ENCODE measurements around the gene BET1L. TPM values are rescaled to one million over a fixed set of nuclear protein-coding genes. Genes with fewer than 3 reads are reported as not detected.
"Not testable (repeated sequence)": the region's sequence is repeated elsewhere in the genome, so short reads cannot be mapped to it uniquely, and the experiment has no call there.

Gene BET1L
- polyA plus RNA-seq, 1 donor from 2014 or later: 44.4 TPM

DNA sequence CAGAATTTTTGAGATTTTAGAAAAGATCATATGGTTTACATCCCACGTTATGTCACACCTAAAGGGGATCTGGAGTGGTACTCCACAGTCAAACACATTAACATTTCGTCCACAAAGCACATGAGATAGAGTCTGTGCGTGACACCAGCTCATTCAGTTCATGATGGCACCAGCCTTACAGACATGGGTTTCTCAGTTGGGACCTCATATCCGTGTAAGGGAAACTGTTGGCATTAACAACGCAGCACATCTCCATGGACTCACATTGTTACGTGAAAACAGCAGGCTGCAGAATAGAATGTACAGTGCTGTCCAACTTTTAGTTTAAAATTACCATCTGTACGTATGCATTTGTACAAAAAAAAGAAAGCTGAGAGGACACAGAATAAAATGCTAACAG is 14.3 kb upstream of the BET1L start:
- no peak overlapping the region for H3K27ac Mint-ChIP-seq
- H3K9me3 Mint-ChIP-seq: no peaks in the 10 kb centered on the region
- no peak overlapping the region for H3K4me3 Mint-ChIP-seq
- H3K4me1 Mint-ChIP-seq: peaks cover 4 to 8% (median 5%) of the 10 kb centered on the region in 3 donors
- no peaks in the 10 kb centered on the region for H3K27me3 Mint-ChIP-seq
- peaks cover 3% of the 10 kb centered on the region for H3K36me3 Mint-ChIP-seq

DNA sequence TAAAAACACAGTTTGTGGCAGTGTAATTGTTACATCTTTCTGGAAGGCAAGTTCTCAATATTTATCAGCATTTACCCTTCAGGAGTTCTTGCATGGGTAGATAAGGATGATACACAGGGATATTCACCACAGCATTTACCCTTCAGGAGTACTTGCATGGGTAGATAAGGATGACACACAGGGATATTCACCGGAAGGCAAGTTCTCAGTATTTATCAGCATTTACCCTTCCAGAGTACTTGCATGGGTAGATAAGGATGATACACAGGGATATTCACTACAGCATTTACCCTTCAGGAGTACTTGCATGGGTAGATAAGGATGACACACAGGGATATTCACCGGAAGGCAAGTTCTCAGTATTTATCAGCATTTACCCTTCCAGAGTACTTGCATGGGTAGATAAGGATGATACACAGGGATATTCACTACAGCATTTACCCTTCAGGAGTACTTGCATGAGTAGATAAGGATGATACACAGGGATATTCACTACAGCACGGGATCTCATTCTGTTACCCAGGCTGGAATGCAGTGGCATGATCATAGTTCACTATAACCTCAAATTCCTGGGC is 13.5 kb upstream of the BET1L start:
- not testable (repeated sequence) for H3K27ac Mint-ChIP-seq, H3K36me3 Mint-ChIP-seq, H3K4me3 Mint-ChIP-seq, H3K27me3 Mint-ChIP-seq, H3K4me1 Mint-ChIP-seq, H3K9me3 Mint-ChIP-seq

DNA sequence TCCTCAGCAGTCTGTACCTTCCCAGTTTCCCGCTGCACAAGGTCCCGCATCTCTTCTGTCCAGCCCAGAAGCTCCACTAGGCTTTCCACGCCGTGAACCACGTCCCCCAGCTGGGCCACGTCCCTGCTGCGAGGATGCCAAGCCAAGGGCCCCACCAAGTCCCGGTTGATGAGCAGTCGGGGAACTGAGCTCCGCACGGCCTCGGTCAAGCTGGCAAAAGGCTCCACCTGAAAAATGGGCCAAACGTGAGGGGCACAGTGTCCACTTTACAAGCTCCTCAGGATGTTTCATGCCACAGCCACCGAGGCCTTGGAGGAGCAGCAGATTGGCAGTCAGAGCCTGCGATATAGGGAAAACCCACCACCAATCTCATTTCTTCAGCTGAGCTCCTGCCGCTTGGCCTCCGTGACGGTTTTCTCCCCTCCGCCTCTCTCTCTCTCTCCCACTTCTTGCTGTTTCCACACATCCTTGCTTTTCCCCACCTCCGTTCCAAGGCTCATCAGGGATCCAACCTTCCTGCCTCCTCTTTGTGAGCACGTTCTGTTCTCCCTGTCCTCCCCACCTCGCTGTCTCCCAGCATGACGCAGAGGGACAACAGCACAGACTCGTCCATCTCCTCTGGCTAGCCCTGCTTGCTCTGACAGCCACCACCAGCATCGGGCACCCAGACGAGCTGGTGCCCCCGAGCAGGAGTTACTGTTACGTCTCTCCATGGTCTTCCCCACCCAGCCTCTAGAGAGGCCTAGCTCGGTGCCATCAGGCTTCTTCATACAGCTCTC is 11.8 kb upstream of the BET1L start:
- no peaks in the 10 kb centered on the region for H3K27me3 Mint-ChIP-seq
- H3K27ac Mint-ChIP-seq: peak overlapping the region in 1 of 3 donors; percentile 88
- no peaks in the 10 kb centered on the region for H3K9me3 Mint-ChIP-seq
- no peak overlapping the region for H3K4me3 Mint-ChIP-seq
- peaks cover 3% of the 10 kb centered on the region for H3K36me3 Mint-ChIP-seq
- peaks cover 0 to 3% (median 0%) of the 10 kb centered on the region in 3 donors for H3K4me1 Mint-ChIP-seq

DNA sequence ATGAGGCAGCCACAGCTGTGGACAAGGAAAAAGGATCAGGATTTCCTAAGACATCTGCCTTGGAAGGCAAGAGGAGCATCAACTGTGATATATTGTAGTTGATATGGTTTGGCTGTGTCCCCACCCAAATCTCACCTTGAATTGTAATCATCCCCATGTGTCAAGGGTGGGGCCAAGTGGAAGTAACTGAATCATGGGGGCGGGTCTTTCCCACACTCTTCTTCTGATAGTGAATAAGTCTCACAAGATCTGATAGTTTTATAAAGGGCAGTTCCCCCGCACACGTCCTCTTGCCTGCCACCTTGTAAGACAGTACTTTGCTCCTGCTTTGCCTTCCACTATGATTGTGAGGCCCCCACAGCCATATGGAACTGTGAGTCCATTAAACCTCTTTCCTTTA is 10.5 kb upstream of the BET1L start:
- H3K9me3 Mint-ChIP-seq: no peaks in the 10 kb centered on the region

DNA sequence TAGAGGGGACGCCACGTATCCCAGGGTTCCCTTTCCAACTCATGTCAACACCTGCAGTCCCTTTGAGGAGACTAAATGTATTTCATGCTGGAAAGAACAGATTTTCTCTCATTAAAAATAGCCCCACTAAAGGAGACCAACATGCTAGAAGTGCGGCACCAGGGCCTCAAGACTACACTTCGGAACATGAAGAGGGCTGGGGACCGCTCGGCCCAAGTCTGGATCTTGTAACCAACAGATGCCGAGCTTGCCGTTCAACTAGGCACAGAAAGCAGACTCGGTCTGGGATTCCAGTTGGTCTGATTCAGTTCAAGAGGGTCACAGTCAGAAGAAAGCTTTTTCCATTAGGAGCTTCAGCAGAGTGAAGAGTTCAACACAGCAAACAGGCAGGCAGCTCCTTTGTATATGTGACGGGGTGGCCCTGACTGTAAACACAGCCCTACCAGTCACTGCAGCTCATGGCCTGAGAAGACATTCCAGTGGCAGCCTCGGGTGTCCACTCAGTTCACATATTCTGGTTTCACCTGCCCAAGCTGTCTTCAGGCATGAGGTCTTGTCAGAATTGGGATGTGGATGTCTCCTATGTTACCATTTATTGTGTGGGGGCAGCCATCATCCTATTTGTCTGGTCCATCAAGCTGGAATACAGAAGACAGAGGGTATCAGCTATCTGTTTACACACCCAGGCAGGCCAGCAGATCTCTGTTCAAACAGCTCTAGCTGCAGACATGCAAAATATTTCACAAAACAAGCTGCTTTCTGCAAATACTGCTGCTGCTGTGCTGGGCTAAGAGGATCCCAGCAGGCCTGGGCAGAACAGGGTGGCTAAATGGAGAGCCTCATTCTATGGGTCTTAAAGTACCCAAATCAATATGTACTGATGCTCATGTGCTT is 9.1 kb upstream of the BET1L start:
- Mint-ChIP-seq H3K36me3 (peaks cover 1% of the 10 kb centered on the region), H3K27me3 (no peaks in the 10 kb centered on the region), H3K4me3 (peak overlapping the region in 1 of 4 donors; percentile 7), H3K4me1 (peaks cover 0 to 2% (median 1%) of the 10 kb centered on the region in 3 donors), H3K27ac (peak overlapping the region in 1 of 3 donors; percentile 39), H3K9me3 (no peaks in the 10 kb centered on the region)

More for the DNA sequence above, 10.5 kb upstream of the BET1L start:
- peak overlapping the region in 1 of 4 donors; percentile 56 for H3K4me3 Mint-ChIP-seq
- no peak overlapping the region for H3K27ac Mint-ChIP-seq
- no peaks in the 10 kb centered on the region for H3K27me3 Mint-ChIP-seq
- peaks cover 1% of the 10 kb centered on the region for H3K36me3 Mint-ChIP-seq
- H3K4me1 Mint-ChIP-seq: peaks cover 0 to 1% (median 0%) of the 10 kb centered on the region in 3 donors

DNA sequence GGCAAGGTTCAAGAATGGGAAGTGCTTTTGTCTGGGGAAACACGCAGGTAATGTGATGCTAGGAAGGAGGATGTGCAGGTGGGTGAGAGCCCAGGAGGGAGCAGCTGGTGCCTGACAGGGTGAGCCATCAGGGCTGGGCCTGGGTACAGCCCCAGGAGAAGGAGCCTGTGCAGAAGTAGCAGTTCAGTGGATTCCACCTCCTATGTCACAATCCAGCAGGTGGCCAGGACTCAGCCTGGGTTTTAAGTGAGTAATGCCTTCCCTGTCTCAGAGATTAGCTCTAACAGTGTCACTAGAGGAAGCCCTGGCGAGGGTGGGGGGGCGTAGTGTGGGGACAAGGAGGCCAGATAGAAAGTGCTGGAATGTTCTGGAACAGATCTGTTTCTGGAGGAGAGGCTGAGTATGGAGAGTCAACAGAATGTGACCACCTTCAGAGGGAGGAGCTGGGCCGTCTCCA is 8.4 kb upstream of the BET1L start:
- Mint-ChIP-seq H3K27me3 (no peaks in the 10 kb centered on the region), H3K4me3 (peak overlapping the region in 1 of 4 donors; percentile 7), H3K27ac (peak overlapping the region in 2 of 3 donors; percentile 12 to 39), H3K4me1 (peaks cover 0 to 4% (median 1%) of the 10 kb centered on the region in 3 donors), H3K9me3 (no peaks in the 10 kb centered on the region), H3K36me3 (peaks cover 1% of the 10 kb centered on the region)

DNA sequence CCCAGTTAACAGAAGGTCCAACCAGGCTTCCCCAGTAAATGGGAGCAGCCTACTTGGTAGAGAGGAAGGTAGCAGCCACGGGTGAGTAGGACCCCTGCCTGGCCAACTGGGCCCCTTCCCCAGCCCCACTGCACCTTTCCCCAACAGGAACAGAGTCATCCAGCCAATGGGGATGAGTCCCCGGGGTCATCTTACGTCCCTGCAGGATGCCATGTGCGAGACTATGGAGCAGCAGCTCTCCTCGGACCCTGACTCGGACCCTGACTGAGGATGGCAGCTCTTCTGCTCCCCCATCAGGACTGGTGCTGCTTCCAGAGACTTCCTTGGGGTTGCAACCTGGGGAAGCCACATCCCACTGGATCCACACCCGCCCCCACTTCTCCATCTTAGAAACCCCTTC is 6.9 kb upstream of the BET1L start:
- H3K4me1 Mint-ChIP-seq: peaks cover 0 to 10% (median under 1%) of the 10 kb centered on the region in 3 donors
- no peak overlapping the region for H3K27ac Mint-ChIP-seq
- no peaks in the 10 kb centered on the region for H3K27me3 Mint-ChIP-seq
- H3K36me3 Mint-ChIP-seq: peaks cover 1% of the 10 kb centered on the region
- peak overlapping the region in 1 of 4 donors; percentile 70 for H3K4me3 Mint-ChIP-seq
- H3K9me3 Mint-ChIP-seq: no peaks in the 10 kb centered on the region

DNA sequence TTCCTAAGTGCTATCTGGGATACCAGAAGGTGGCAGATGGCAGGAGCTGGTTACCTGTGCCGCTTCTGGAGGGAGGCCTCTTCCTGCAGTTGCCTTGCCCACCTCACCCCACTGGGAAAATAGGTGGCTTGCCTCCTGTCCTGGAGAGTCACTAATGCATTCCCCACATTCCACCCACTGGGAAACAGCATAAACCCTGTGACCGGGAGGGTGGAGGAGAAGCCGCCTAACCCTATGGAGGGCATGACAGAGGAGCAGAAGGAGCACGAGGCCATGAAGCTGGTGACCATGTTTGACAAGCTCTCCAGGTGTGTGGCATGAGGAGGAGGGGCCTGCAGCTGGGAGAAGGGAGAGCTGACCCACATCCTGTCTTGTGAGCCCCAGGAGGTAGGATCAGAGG is 5.9 kb upstream of the BET1L start:
- H3K27ac Mint-ChIP-seq: no peak overlapping the region
- no peaks in the 10 kb centered on the region for H3K27me3 Mint-ChIP-seq
- H3K4me3 Mint-ChIP-seq: no peak overlapping the region
- peaks cover 0 to 10% (median 0%) of the 10 kb centered on the region in 3 donors for H3K4me1 Mint-ChIP-seq
- peaks cover 1% of the 10 kb centered on the region for H3K36me3 Mint-ChIP-seq
- no peaks in the 10 kb centered on the region for H3K9me3 Mint-ChIP-seq

DNA sequence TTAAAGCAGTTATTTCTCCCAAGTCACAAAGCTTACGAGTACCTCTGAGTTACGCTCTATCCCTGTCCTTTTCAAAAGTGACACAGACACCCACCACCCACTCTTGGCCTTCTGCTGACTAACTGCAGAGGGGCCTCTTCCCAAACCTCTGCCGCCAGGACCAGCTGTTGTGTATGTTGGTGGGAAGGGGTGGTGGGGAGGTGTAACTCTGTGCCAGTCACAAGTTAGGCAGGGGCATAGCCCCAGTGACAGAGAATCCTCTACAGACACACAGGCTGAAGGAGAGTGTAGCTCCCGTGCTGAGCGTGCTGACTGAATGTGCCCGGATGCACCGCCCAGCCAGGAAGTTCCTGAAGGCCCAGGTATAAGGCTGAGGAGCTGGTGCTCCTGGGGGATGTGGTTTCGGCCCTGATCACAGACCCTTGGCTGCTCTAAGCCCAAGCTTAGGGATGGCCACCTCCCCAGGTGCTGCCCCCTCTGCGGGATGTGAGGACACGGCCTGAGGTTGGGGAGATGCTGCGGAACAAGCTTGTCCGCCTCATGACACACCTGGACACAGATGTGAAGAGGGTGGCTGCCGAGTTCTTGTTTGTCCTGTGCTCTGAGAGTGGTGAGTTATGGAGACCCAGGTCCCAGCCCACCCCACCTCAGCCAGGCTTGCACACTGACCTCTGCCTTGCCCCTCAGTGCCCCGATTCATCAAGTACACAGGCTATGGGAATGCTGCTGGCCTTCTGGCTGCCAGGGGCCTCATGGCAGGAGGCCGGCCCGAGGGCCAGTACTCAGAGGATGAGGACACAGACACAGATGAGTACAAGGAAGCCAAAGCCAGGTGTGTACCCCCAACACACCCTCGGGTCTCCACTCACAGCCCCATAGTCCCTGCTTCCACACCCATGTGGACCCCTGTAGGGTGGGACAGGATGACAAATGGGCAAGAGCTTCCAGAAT is 5.2 kb upstream of the BET1L start:
- Mint-ChIP-seq H3K36me3 (no peaks in the 10 kb centered on the region), H3K27me3 (no peaks in the 10 kb centered on the region), H3K4me3 (peak overlapping the region in 1 of 4 donors; percentile 98), H3K4me1 (peaks cover 0 to 10% (median 4%) of the 10 kb centered on the region in 3 donors), H3K27ac (no peak overlapping the region), H3K9me3 (no peaks in the 10 kb centered on the region)

DNA sequence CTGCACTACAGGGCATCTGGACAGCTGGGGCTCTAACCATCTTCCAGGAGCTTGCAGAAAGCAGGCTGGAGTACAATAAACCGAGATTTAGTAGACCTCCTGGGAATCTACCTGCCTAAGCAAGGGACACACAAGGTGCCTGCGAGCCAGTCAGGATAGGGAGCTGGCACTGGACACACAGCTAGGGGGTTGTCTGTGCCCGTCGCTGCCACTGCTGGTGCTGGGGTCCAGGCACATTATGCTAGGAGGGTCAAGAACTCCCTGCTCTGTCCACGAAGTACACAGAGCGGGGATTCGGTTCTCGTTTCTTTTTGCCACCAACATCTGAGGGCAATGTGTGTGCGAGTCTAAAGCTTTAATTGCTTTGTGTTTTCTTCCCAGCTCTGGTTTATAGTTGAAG is 4.5 kb upstream of the BET1L start:
- H3K9me3 Mint-ChIP-seq: no peaks in the 10 kb centered on the region
- peak overlapping the region in 1 of 4 donors; percentile 98 for H3K4me3 Mint-ChIP-seq
- peaks cover 0 to 10% (median 7%) of the 10 kb centered on the region in 3 donors for H3K4me1 Mint-ChIP-seq

DNA sequence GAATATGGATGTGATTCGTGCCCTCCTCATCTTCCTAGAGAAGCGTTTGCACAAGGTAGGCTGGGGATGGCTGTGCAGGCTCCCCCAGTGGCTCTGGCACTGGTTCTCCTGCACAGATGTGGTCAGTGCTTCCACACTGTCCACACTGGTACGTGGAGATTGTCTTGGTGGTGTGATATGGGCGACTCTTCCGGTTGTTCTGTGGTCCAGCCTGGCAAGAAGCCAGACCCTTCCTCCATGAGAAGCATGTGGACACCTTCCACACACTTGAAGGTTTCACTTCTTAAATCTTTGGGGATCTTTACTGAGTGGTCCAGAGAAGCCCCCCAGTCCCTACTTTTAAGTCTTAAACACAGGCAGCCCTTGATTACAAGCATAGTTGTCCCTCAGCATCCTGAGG is 4.1 kb upstream of the BET1L start:
- H3K9me3 Mint-ChIP-seq: no peaks in the 10 kb centered on the region
- peak overlapping the region in 2 of 3 donors; percentile 10 to 98 for H3K27ac Mint-ChIP-seq
- H3K4me1 Mint-ChIP-seq: peaks cover 0 to 13% (median 7%) of the 10 kb centered on the region in 3 donors
- H3K4me3 Mint-ChIP-seq: peak overlapping the region in 3 of 4 donors; percentile 62 to 98 (median 68)
- H3K27me3 Mint-ChIP-seq: no peaks in the 10 kb centered on the region
- H3K36me3 Mint-ChIP-seq: no peaks in the 10 kb centered on the region

More for the DNA sequence above, 4.5 kb upstream of the BET1L start:
- peak overlapping the region in 2 of 3 donors; percentile 10 to 98 for H3K27ac Mint-ChIP-seq
- no peaks in the 10 kb centered on the region for H3K27me3 Mint-ChIP-seq
- no peaks in the 10 kb centered on the region for H3K36me3 Mint-ChIP-seq

DNA sequence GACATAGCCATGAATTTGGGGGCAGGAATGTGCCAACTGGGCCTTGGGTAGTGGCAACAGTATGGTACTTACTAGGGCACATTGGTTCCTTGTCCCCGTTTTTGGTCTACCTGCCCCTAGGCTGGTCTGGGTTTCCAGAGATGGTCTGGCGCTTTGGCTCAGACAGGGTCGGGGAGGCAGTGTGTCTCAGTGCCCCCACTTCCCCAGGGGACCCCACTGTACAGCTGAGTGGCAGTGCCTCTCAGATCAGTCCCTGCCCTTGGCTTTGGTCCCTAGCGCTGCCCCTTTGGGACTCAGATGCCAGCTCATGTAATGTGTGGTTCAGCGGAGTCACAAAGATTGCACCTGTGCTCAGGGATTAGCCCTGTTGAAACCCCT is 3.6 kb upstream of the BET1L start:
- Mint-ChIP-seq H3K36me3 (no peaks in the 10 kb centered on the region), H3K27me3 (no peaks in the 10 kb centered on the region), H3K27ac (peak overlapping the region in 2 of 3 donors; percentile 62 to 98), H3K9me3 (no peaks in the 10 kb centered on the region), H3K4me1 (peaks cover 0 to 16% (median 7%) of the 10 kb centered on the region in 3 donors), H3K4me3 (peak overlapping the region in 2 of 4 donors; percentile 98 to 99)

DNA sequence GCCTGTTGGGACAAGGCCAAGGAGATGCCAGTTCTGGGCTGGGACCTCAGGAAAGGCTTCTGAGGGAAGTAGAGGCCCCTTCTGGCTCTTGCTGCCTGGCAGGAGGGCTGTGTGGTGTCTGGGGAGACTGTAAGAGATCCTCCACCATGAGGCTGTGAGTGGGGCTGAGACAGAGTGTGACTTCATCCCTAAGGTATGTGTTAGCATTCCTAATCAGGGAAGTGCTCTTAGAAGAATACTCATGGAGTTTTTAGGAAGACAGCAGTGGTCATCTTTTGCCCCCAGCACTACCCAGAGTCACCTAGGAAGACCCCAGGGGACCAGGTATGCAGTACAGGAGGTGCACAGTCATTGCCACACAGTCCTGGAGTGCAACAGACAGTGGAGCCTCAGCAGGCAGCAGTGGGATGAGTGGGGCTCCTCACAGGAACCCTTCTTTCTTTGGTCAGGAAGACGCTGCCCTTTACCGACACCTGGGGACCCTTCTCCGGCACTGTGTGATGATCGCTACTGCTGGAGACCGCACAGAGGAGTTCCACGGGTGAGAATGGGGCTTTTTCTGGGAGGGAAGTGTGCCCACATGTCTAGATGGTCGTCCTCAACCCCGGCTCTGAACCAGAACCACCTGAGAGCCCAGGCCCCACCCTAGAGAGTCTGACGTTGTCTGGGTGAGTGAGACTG is 3.1 kb upstream of the BET1L start:
- no peaks in the 10 kb centered on the region for H3K36me3 Mint-ChIP-seq
- H3K27me3 Mint-ChIP-seq: no peaks in the 10 kb centered on the region
- H3K4me3 Mint-ChIP-seq: peak overlapping the region in 3 of 4 donors; percentile 55 to 99 (median 98)
- peaks cover 0 to 19% (median 7%) of the 10 kb centered on the region in 3 donors for H3K4me1 Mint-ChIP-seq
- H3K27ac Mint-ChIP-seq: peak overlapping the region in 2 of 3 donors; percentile 62 to 98
- no peaks in the 10 kb centered on the region for H3K9me3 Mint-ChIP-seq
